Cardiac muscle cell (in vitro differentiated cells and primary cell): ENCODE results near the gene HDAC4. TPM values are rescaled to one million over a fixed set of nuclear protein-coding genes. Genes with fewer than 3 reads are reported as not detected.

Experiments used
- DNase-seq, 2 donors: peaks; one replicate each; pipeline versions ENCODE4 v3.0.0 to v3.0.0-alpha.2; 2010 to 2017; ENCODE audit warnings: low read depth in 1 of 2, low spot score in 1 of 2
- H3K27ac ChIP-seq: fragments of 200-600 bp; sonication (generic); 2 replicates; pipeline ENCODE4 v1.5.1; 2016
- H3K27me3 ChIP-seq: fragments of 200-600 bp; sonication (generic); 2 replicates; pipeline ENCODE4 v1.6.0; 2016; ENCODE audit warnings: control low read depth
- H3K36me3 ChIP-seq: fragments of 200-600 bp; sonication (generic); 2 replicates; pipeline ENCODE4 v1.5.1; 2016; ENCODE audit warnings: control low read depth
- H3K4me1 ChIP-seq: fragments of 200-600 bp; sonication (generic); 2 replicates; pipeline ENCODE4 v1.8.1; 2017; ENCODE audit warnings: low read depth, mild to moderate bottlenecking, mixed run types
- H3K4me3 ChIP-seq: fragments of 200-600 bp; sonication (generic); 2 replicates; pipeline ENCODE4 v1.5.1; 2016; ENCODE audit warnings: mild to moderate bottlenecking
- H3K9me3 ChIP-seq: fragments of 200-600 bp; sonication (generic); 2 replicates; pipeline ENCODE4 v1.5.1; 2017; ENCODE audit warnings: low read depth, mild to moderate bottlenecking, control low read depth
- polyA plus RNA-seq: library from polyadenylated mRNA; unstranded; fragments of >200 nt; fragmentation: Nextera tagmentation; extraction: Ambion mirVana; gene quantifications from 2 replicates; pipeline ENCODE4 v1.2.1, GENCODE V29; 2016
- total RNA-seq: library from RNA; depleted of rRNA; stranded (reverse); fragments of >200 nt; gene quantifications from 2 replicates; pipeline ENCODE4 v1.2.3, GENCODE V29; 2016
- TF ChIP-seq, protein P1 (sequence below): IDR thresholded peaks from 2 replicates; pipeline ENCODE4 v1.5.1; 2012; ENCODE audit warnings: low read depth, mild to moderate bottlenecking, low read length

The HDAC4 gene
- total and polyA plus RNA-seq, 2 experiments from 2014 or later: 7.0 to 41.6 TPM

DNA sequence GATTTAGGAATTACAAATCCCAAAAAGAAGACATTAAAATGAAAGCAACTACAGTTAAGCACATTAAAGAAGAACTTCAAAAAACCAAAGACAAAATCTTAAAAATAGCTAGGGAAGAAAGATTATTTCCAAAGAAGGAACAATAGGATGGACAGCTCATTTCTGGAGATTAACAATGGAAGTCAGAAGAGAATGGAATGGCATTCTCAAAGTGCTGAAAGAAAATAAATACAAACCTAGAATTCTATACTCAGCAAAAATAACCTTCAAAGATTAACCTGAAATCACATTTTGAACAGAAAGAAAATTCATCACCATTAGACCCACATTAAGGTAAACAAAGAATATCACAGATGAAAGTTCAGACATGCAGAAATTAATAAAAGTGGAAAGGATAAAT is 229.2 kb downstream of the HDAC4 start:
- no peaks in the 10 kb centered on the region for H3K36me3 ChIP-seq
- no peaks in the 10 kb centered on the region for H3K4me1 ChIP-seq
- H3K27me3 ChIP-seq: no peaks in the 10 kb centered on the region
- TF ChIP-seq, protein P1, sequence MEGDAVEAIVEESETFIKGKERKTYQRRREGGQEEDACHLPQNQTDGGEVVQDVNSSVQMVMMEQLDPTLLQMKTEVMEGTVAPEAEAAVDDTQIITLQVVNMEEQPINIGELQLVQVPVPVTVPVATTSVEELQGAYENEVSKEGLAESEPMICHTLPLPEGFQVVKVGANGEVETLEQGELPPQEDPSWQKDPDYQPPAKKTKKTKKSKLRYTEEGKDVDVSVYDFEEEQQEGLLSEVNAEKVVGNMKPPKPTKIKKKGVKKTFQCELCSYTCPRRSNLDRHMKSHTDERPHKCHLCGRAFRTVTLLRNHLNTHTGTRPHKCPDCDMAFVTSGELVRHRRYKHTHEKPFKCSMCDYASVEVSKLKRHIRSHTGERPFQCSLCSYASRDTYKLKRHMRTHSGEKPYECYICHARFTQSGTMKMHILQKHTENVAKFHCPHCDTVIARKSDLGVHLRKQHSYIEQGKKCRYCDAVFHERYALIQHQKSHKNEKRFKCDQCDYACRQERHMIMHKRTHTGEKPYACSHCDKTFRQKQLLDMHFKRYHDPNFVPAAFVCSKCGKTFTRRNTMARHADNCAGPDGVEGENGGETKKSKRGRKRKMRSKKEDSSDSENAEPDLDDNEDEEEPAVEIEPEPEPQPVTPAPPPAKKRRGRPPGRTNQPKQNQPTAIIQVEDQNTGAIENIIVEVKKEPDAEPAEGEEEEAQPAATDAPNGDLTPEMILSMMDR: no peak
- no peak overlapping the region for H3K4me3 ChIP-seq
- no peak overlapping the region for H3K27ac ChIP-seq
- no peaks in the 10 kb centered on the region for H3K9me3 ChIP-seq
- no peak for DNase-seq

DNA sequence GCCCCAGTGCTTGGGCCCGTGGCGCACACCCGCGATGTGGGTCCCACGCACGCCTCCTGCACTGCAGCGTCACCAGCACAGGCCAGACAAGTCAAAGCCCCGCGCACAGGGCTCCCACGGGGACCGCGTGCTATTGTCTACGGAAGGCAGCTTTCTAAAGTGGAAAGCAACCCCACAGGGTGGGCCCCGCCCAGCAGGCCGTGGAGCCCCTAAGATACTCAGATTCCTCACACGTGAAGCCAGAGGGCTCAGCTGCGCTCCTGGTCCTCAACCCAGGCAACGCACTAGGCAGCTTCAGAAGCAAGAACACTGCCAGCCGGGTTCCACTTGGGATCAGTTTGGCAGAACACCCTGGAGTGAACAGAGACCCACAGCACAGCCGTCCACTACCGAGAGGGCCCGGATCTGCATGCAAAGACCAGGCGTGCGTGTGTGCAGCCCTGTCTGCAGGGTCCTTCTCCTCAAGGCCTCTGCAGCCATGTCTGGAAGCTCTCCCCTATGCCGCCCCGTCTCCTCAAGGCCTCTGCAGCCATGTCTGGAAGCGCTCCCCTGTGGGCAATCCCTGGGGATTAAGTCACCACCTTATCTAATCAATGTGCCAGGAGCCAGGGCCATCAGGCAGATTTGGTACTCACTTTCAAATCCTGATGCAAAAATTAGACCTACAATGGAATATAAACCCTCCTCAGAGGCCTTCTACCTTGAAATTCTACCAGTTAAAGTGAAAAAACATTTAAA is 231.3 kb downstream of the HDAC4 start:
- TF ChIP-seq, protein P1: no peak
- Histone ChIP-seq H3K4me1 (no peaks in the 10 kb centered on the region), H3K27ac (no peak overlapping the region), H3K4me3 (no peak overlapping the region), H3K36me3 (no peaks in the 10 kb centered on the region), H3K9me3 (no peaks in the 10 kb centered on the region), H3K27me3 (no peaks in the 10 kb centered on the region)
- DNase-seq: no peak

DNA sequence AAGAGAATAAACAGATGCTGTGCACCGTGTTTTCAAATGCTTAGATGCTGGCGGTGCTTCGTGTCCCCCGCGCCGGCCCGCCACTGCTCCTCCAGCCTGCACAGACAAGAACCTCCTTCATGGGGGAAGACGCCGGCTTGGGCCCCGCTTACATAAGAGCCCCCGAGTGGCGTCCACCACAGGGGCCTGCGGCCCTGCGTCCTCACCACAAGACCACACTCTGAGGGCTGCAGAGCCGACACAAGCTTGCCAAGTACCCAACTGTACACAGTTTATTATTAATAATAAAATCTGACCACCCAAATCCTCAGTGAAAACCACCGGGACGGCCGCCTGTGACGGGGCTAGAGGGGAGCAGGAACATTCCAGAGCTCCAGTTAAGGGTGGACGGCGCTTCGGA is 232.2 kb downstream of the HDAC4 start:
- TF ChIP-seq, protein P1: no peak
- Histone ChIP-seq H3K4me3 (no peak overlapping the region), H3K9me3 (no peaks in the 10 kb centered on the region), H3K36me3 (no peaks in the 10 kb centered on the region), H3K4me1 (no peaks in the 10 kb centered on the region), H3K27me3 (no peaks in the 10 kb centered on the region), H3K27ac (no peak overlapping the region)
- no peak for DNase-seq

DNA sequence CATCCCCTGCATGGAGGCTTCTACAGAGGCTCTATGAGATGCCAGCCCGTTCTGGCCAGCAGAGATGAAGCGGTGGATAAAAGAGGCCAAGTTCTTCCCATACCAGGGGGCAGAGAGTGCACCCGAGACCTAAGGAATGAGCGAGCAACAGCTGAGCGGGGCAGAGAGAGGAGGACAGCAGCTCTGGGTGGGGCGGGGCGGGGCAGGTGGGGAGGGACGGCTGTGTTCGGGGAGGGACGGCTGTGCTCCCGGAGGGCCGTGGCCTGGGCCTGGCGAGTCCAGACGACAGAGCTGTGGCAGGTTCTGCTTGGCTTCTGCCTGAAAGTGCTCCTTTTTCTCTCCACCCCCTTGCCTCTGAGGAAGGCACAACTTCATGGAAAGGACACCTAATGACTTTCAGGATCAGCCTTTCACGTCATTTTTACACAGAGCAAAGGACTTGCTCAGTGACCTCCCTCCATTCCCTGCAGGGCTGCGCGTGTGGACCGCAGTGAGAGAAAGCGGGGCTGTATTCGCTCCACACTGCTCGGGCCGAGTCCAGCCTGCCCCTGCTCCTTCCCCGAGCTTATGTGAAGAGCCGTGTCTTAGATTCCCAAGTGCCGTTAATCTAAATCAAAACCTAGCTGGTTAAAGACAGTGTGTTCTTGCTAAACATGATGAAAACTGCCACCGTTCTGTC is 232.9 kb downstream of the HDAC4 start:
- H3K27ac ChIP-seq: no peak overlapping the region
- H3K36me3 ChIP-seq: no peaks in the 10 kb centered on the region
- no peaks in the 10 kb centered on the region for H3K9me3 ChIP-seq
- no peaks in the 10 kb centered on the region for H3K27me3 ChIP-seq
- DNase-seq: no peak
- TF ChIP-seq, protein P1: no peak
- no peaks in the 10 kb centered on the region for H3K4me1 ChIP-seq
- H3K4me3 ChIP-seq: no peak overlapping the region

DNA sequence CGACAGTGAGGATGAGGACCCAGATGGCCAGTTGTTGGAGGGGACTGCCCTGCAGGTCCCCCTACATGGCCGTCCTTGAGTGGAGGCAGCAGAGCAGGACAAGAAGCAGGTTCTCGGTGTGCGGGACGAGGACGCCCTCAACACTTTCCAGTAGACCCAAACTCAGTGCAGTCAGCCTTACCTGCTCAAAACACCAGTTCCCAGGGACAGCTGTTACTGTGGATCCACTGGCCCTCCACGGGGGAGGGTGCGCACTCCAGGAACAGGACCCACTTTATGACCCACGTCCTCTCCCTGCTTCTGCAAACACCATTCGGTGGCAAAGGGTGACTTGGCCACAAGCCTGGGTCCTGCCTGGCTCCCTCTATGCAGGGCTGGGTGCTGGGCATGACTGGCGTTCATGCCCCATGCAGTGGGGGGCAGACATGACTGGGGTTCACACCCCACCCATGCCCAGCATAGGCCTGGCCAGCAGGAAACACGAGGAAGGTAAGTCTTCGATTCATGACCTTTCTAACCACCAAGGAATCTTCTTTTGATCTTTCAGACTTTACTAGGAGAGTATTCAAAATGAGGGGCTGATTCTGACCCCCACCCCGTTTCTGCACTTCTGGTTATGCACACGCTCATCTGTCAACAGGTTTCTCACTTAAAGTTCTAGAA is 233.7 kb downstream of the HDAC4 start:
- Histone ChIP-seq H3K9me3 (no peaks in the 10 kb centered on the region), H3K27ac (peak overlapping the region; percentile 62), H3K27me3 (no peaks in the 10 kb centered on the region), H3K4me3 (no peak overlapping the region), H3K4me1 (no peaks in the 10 kb centered on the region), H3K36me3 (no peaks in the 10 kb centered on the region)
- TF ChIP-seq, protein P1: no peak
- no peak for DNase-seq
